ENCODE results near the gene RNASE1. TPM values are rescaled to one million over a fixed set of nuclear protein-coding genes. Genes with fewer than 3 reads are reported as not detected.

Gene RNASE1
- total RNA-seq, 2 experiments from 2014 or later = not detected

DNA sequence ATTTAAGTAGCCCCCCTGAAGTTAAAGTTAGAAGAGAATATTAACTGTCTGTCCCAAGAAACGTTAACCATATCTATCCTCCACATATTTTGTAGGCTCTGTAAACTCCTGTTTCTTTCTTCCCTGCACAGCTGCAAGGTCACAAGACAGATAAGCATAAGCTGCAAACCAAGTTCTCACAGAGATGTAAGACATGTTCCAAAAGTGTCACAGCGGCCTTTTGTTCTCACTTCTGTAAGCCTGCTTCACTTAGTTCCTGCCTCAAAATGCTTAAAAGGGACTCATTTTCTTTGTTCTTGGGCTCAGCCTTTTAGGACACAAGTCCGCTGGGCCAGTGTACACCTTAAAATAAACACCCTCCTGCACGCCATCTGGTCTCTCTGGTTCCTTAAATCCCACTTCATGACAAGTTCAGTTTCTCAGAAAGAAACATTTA is 3.2 kb downstream of the RNASE1 start:
- Mint-ChIP-seq H3K4me3 (no peak overlapping the region), H3K27me3 (no peaks in the 10 kb centered on the region), H3K27ac (no peak overlapping the region), H3K36me3 (ENCODE audit: low read depth) (no peaks in the 10 kb centered on the region), H3K4me1 (peaks cover 3% of the 10 kb centered on the region), H3K9me3 (no peaks in the 10 kb centered on the region)
- DNase-seq = no peak
- POLR2A ChIA-PET = no interaction called here
- CTCF ChIA-PET = no interaction called here

DNA sequence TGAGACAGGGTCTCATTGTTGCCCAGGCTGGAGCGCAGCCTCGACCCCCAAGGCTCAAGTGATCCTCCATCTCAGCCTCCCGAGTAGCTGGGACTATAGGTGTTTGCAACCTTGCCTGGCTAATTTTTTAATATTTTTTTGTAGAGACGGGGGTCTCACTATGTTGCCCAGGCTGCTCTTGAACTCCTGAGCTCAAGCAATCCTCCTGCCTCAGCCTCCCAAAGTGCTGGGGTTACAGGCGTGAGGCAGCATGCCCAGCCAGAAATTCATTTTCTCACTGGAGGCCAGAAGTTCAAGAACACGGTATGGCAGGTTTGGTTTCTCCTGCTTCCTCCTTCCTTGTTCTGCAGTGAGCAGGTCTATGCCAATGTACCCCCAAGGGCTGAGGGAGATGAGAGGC is 3.7 kb downstream of the RNASE1 start:
- Mint-ChIP-seq H3K27ac (no peak overlapping the region), H3K36me3 (ENCODE audit: low read depth) (no peaks in the 10 kb centered on the region), H3K9me3 (no peaks in the 10 kb centered on the region), H3K4me3 (no peak overlapping the region), H3K27me3 (no peaks in the 10 kb centered on the region), H3K4me1 (peaks cover 3% of the 10 kb centered on the region)
- ChIA-PET POLR2A (no interaction called here), CTCF (interaction anchor here (0.8 kb wide), 1 partner anchor 57 kb away, joined by 3 read pairs; no protein-coding TSS in a partner anchor)
- no peak for DNase-seq

DNA sequence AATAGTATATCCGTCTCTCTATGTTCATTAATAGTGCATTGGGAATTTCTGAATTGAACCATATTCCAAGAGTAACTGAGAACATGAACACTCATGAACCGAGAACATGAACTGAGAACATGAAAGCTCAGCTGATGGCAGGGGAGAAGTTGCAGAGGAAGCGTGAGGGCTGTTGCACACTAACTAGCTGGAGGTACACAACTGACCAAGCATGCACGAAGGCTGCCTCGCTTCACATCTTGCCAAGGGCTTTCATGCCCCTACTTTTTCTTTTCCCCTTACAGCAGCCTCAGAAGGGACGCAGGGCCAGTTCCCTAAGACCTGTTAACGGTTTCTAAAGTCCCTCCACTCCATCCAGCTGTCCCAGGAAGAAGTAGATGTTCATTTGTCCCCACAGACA is 4.3 kb downstream of the RNASE1 start:
- no peak overlapping the region for H3K27ac Mint-ChIP-seq
- ChIA-PET CTCF (interaction anchor here (0.8 kb wide), 1 partner anchor 58 kb away, joined by 3 read pairs; no protein-coding TSS in a partner anchor), POLR2A (no interaction called here)
- H3K4me1 Mint-ChIP-seq = peaks cover 3% of the 10 kb centered on the region
- H3K4me3 Mint-ChIP-seq = no peak overlapping the region
- no peak for DNase-seq
- H3K9me3 Mint-ChIP-seq = no peaks in the 10 kb centered on the region
- H3K36me3 Mint-ChIP-seq (ENCODE audit: low read depth) = no peaks in the 10 kb centered on the region
- no peaks in the 10 kb centered on the region for H3K27me3 Mint-ChIP-seq

DNA sequence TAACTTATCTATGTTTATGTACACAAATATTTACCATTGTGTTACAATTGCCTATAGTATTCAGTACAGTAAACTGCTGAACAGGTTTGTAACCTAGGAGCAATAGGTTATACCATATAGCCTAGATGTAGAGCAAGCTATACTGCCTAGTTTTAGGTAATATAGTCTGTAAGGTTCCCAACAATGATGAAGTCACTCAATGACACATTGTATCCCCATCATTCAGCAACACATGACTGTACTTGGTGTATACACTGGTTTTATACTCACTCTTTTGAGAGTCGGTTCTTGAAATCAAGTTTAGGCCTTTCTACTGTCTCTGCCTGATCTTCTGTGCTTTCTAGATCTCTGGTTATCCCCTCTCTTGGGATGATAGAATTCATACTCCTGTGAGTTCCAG is 5.5 kb downstream of the RNASE1 start:
- H3K4me3 Mint-ChIP-seq = no peak overlapping the region
- CTCF ChIA-PET = no interaction called here
- no peaks in the 10 kb centered on the region for H3K36me3 Mint-ChIP-seq (ENCODE audit: low read depth)
- peaks cover 3% of the 10 kb centered on the region for H3K4me1 Mint-ChIP-seq
- no peaks in the 10 kb centered on the region for H3K27me3 Mint-ChIP-seq
- H3K9me3 Mint-ChIP-seq = no peaks in the 10 kb centered on the region
- H3K27ac Mint-ChIP-seq = no peak overlapping the region
- POLR2A ChIA-PET = no interaction called here
- DNase-seq = no peak

DNA sequence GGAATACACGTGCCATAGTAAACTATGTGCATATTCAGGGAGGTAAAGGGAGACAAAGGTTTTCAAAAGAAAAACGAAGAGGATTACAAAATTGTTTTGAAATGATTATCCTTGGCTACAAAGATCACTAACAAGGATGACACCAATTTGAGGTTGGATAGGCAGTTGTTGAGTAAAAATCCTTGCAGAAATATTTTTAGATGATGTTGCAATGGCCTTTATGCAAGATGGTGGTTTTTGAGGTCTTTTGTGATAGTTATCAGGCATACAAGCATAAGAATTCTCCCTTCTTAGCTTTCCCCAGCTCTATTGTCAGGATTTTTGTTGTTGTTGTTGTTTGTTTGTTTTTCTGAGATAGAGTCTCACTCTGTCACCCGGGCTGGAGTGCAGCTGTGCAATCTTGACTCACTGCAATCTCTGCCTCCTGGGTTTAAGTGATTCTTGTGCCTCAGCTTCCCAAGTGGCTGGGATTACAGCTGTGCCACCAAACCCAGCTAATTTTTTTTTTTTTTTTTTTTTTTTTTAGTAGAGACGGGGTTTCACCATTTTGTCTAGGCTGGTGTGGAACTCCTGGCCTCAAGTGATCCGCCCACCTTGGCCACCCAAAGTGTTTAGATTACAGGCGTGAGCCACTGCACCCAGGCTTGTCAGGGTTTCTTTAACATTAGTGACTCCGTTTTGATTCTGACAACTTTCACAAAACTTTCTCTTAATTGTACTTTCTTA is 7.8 kb downstream of the RNASE1 start:
- CTCF ChIA-PET = interaction anchor here (0.6 kb wide), 1 partner anchor 850 kb away, joined by 3 read pairs; no protein-coding TSS in a partner anchor
- POLR2A ChIA-PET = no interaction called here

DNA sequence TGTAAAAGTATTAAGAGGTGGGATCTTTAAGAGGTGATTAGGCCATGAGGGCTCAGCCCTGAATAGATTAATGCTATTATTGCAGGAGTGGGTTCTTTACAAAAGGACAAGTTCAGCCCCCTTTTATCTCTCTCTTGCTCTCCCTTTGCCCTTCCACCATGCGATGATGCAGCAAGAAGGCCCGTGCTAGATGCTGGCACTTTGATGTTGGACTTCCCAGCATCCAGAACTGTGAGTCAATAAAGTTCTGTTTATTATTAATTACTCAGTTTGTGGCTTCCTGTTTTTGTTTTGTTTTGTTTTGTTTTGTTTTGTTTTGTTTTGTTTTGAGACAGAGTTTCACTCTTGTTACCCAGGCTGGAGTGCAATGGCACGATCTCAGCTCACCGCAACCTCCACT is 10.1 kb downstream of the RNASE1 start:
- POLR2A ChIA-PET = no interaction called here
- no peaks in the 10 kb centered on the region for H3K36me3 Mint-ChIP-seq (ENCODE audit: low read depth)
- H3K4me3 Mint-ChIP-seq = no peak overlapping the region

More for the DNA sequence above, 7.8 kb downstream of the RNASE1 start:
- H3K27ac Mint-ChIP-seq = no peak overlapping the region
- DNase-seq = no peak
- no peak overlapping the region for H3K4me3 Mint-ChIP-seq
- H3K27me3 Mint-ChIP-seq = no peaks in the 10 kb centered on the region
- H3K4me1 Mint-ChIP-seq = no peaks in the 10 kb centered on the region
- no peaks in the 10 kb centered on the region for H3K9me3 Mint-ChIP-seq
- H3K36me3 Mint-ChIP-seq (ENCODE audit: low read depth) = no peaks in the 10 kb centered on the region

DNA sequence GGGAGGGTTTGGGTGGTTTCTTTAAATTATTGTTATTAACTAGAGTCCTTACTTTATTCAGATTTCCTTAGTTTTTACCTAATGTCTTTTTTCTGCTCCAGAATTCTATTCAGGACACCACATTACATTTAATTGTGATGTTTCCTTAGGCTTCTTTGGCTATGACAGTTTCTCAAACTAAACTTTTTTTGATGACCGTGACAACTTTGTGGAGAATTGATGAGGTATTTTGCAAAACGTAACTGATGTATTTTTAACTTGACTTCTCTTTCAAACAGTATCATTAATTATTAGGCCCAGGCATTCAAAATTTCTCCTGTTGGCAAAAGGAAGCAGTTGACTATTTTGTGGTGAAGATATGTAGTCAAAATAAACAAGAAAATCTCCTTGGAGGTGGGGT is 11.0 kb downstream of the RNASE1 start:
- ChIA-PET CTCF (no interaction called here), POLR2A (no interaction called here)
- Mint-ChIP-seq H3K4me1 (peaks cover 4% of the 10 kb centered on the region), H3K36me3 (ENCODE audit: low read depth) (no peaks in the 10 kb centered on the region), H3K27ac (no peak overlapping the region), H3K9me3 (no peaks in the 10 kb centered on the region), H3K4me3 (no peak overlapping the region), H3K27me3 (no peaks in the 10 kb centered on the region)
- DNase-seq = no peak

More for the DNA sequence above, 10.1 kb downstream of the RNASE1 start:
- Mint-ChIP-seq H3K27ac (no peak overlapping the region), H3K4me1 (peaks cover 4% of the 10 kb centered on the region), H3K27me3 (no peaks in the 10 kb centered on the region), H3K9me3 (no peaks in the 10 kb centered on the region)
- no peak for DNase-seq
- CTCF ChIA-PET = no interaction called here

DNA sequence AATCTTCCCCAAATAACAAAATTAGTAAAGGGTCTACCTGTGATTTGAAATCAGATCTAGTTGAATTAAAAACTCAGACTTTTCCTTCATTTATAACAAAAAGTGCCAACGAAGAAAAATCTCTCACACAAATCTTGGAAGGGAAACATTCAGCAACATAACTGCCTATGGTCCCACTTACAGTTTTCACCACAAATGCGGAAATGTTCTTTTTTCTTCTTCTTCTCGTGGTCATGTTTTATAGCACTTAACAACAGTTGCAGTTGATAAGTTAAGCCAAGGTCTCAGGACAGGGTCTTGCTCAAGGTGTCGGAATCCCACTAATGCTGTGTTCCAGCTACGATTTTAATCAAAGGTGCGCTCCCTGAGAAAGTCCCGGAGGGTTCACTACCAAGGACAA is 11.5 kb downstream of the RNASE1 start:
- peaks cover 4% of the 10 kb centered on the region for H3K4me1 Mint-ChIP-seq
- no peak overlapping the region for H3K27ac Mint-ChIP-seq
- CTCF ChIA-PET = no interaction called here
- H3K36me3 Mint-ChIP-seq (ENCODE audit: low read depth) = no peaks in the 10 kb centered on the region
- no peaks in the 10 kb centered on the region for H3K9me3 Mint-ChIP-seq
- no peak for DNase-seq
- no peak overlapping the region for H3K4me3 Mint-ChIP-seq
- POLR2A ChIA-PET = no interaction called here
- H3K27me3 Mint-ChIP-seq = no peaks in the 10 kb centered on the region

DNA sequence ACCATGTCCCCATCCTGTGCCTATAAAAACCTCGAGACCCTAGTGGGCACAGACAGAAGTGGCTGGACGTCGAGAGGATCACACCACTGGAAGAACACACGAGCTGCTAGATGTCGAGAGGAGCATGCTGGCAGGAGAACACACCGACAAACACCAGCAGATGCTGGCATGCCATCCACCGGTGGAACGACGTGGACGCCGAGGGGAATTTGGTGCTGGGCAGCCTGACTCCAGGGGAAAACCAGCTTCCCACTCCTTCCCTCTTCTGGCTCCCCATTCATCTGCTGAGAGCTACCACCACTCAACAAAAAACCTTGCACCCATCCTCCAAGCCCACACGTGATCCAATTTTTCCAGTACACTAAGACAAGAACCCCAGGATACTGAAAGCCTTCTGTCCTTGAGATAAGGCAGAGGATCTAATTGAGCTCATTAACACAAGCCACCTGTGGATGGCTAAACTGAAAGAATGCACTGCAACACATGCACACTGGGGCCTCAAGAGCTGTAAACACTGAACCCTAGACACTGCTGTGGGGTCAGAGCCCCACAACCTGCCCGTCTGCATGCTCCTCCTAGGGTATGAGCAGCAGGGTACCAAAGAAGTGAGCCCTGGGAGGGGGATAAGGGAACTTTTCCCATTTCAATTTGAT is 12.1 kb downstream of the RNASE1 start:
- CTCF ChIA-PET = no interaction called here
- POLR2A ChIA-PET = no interaction called here
- Mint-ChIP-seq H3K27ac (no peak overlapping the region), H3K9me3 (no peaks in the 10 kb centered on the region), H3K4me1 (peaks cover 4% of the 10 kb centered on the region), H3K4me3 (no peak overlapping the region), H3K36me3 (ENCODE audit: low read depth) (no peaks in the 10 kb centered on the region), H3K27me3 (no peaks in the 10 kb centered on the region)
- DNase-seq = no peak

DNA sequence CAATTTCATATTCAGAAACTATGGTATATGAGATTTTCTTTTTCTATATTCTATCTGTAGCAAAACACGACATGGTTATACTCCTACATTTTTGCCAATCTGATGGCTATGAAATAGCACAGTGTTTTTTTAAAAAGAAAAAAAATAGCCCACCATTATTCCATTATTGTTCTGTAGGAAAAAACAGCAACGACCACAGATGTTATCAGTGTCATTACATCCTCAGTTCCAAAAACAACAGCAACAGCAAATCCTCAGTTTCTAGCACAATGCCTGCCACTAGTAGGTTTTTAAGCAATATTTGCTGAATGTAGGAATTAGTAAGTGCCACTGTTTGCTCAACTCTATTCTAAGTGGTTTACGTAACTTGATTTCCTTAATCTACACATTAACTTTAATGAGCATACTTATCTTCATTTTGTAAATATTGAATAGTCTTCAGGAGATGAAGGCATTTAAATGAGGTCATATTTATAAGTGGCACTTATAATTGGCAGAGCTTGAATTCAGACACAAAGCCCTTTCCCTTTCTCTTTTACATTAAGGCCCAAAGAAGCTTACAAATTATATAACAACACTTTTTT is 13.3 kb downstream of the RNASE1 start:
- no peaks in the 10 kb centered on the region for H3K9me3 Mint-ChIP-seq
- POLR2A ChIA-PET = no interaction called here
- no peak overlapping the region for H3K4me3 Mint-ChIP-seq
- no peaks in the 10 kb centered on the region for H3K36me3 Mint-ChIP-seq (ENCODE audit: low read depth)
- CTCF ChIA-PET = interaction anchor here (0.6 kb wide), 1 partner anchor 12 kb away, joined by 3 read pairs; no protein-coding TSS in a partner anchor
- no peak for DNase-seq
- H3K27ac Mint-ChIP-seq = no peak overlapping the region
- H3K27me3 Mint-ChIP-seq = no peaks in the 10 kb centered on the region
- H3K4me1 Mint-ChIP-seq = peaks cover 4% of the 10 kb centered on the region

DNA sequence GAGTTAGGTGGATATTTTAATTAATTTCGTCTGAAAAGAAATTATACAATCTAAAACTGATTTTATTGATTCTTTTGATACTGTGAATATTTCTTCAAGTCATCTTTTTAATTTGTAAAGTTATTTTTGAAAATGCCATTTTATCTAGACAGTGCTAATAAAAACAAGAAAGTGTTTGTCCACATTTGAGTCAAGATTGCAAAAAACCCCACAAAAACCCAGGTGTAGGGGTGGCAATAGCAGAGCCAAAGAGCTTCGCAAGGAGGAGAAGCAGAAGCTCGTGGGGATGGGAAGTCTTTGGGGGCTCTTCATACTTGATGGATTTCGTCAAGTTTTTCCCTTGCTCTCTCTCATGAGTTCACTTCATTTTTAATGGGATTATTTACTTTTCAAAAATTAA is 15.6 kb downstream of the RNASE1 start:
- H3K36me3 Mint-ChIP-seq (ENCODE audit: low read depth) = no peaks in the 10 kb centered on the region
- H3K27me3 Mint-ChIP-seq = no peaks in the 10 kb centered on the region
- ChIA-PET CTCF (no interaction called here), POLR2A (no interaction called here)
- no peak for DNase-seq
- no peaks in the 10 kb centered on the region for H3K9me3 Mint-ChIP-seq
- H3K4me3 Mint-ChIP-seq = no peak overlapping the region
- H3K27ac Mint-ChIP-seq = no peak overlapping the region
- peaks cover 18% of the 10 kb centered on the region for H3K4me1 Mint-ChIP-seq

DNA sequence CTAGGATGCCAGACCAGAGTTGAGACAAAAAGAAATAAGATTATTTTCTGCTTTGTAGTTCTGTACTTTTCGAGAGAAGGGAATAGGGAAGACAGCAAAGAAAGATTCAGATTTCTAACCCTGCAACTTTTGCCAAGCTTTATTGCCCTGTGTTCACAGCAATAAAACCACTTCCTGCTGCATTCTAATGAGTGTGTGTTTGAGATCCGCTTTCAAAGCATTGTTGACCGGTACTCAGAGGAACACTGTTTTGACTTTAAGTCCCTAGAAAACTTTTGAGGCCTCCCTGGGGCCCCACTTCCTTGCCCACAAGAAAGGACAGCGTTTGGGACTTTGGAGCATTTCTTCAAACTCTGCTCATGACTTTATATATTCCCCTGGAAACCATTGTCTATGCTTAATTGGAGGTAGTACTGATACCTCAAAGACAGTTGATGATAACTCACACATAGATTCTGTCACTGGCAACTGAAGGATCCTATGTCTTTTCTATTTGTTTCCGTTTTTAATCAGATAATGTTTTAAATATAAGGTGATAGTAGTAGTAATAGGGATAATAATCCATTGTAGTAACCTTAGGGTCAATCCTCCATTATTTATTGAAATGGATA is 20.3 kb downstream of the RNASE1 start:
- H3K27ac Mint-ChIP-seq = peak overlapping the region; percentile 93
- H3K36me3 Mint-ChIP-seq (ENCODE audit: low read depth) = no peaks in the 10 kb centered on the region
- H3K9me3 Mint-ChIP-seq = peaks cover 2% of the 10 kb centered on the region
- no peaks in the 10 kb centered on the region for H3K27me3 Mint-ChIP-seq
- peak; percentile 32 for DNase-seq
- POLR2A ChIA-PET = interaction anchor here (0.5 kb wide), 1 partner anchor 350 kb away, joined by 3 read pairs; no protein-coding TSS in a partner anchor
- CTCF ChIA-PET = interaction anchor here (1.9 kb wide), 1 partner anchor 15 kb away, joined by 4 read pairs; the partner anchor contains the start of gene EDDM3B
- peaks cover 34% of the 10 kb centered on the region for H3K4me1 Mint-ChIP-seq
- peak overlapping the region; percentile 56 for H3K4me3 Mint-ChIP-seq

DNA sequence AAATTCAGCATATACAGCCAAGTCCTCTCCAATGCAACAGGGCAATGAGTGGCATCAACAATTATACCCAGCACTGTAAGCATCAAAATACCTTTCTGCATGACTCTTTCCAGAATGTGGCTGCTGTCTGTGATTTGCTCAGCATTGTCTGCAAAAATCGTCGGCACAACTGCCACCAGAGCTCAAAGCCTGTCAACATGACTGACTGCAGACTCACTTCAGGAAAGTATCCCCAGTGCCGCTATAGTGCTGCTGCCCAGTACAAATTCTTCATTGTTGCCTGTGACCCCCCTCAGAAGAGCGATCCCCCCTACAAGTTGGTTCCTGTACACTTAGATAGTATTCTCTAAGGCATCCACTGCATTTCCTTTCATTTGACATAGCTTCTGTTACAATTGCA is 20.8 kb downstream of the RNASE1 start:
- ChIA-PET POLR2A (interaction anchor here (0.5 kb wide), 1 partner anchor 349 kb away, joined by 3 read pairs; no protein-coding TSS in a partner anchor), CTCF (interaction anchor here (1.9 kb wide), 1 partner anchor 14 kb away, joined by 4 read pairs; the partner anchor contains the start of gene EDDM3B)
- peak; percentile 9 for DNase-seq
- H3K36me3 Mint-ChIP-seq (ENCODE audit: low read depth) = no peaks in the 10 kb centered on the region
- H3K9me3 Mint-ChIP-seq = peaks cover 2% of the 10 kb centered on the region
- H3K27ac Mint-ChIP-seq = peak overlapping the region; percentile 93
- H3K4me1 Mint-ChIP-seq = peaks cover 34% of the 10 kb centered on the region
- peak overlapping the region; percentile 56 for H3K4me3 Mint-ChIP-seq
- no peaks in the 10 kb centered on the region for H3K27me3 Mint-ChIP-seq
